ENCODE data around the gene PPFIA1. TPM values are rescaled to one million over a fixed set of nuclear protein-coding genes. Genes with fewer than 3 reads are reported as not detected.

Gene PPFIA1
- total RNA-seq, 1 experiment from 2014 or later = 35.0 TPM

- no peak for DNase-seq
- Histone ChIP-seq H3K36me3 (peaks cover 2% of the 10 kb centered on the region; the same call in 1 of the 2 replicates), H3K27me3 (no peaks in the 10 kb centered on the region), H3K4me1 (no peaks in the 10 kb centered on the region), H3K27ac (no peak overlapping the region), H3K4me3 (no peak overlapping the region), H3K9me3 (replicated peaks) (no peaks in the 10 kb centered on the region)
Observed at GRCh38 chr11:70298243-70298915, 27.9 kb downstream of the PPFIA1 start.

GRCh38 chr11:70299636-70300035, 29.1 kb downstream of the PPFIA1 start:
- Histone ChIP-seq H3K4me3 (no peak overlapping the region), H3K27ac (no peak overlapping the region), H3K4me1 (no peaks in the 10 kb centered on the region), H3K36me3 (peaks cover 2% of the 10 kb centered on the region; the same call in 1 of the 2 replicates), H3K27me3 (no peaks in the 10 kb centered on the region), H3K9me3 (replicated peaks) (no peaks in the 10 kb centered on the region)
- no peak for DNase-seq

DNA sequence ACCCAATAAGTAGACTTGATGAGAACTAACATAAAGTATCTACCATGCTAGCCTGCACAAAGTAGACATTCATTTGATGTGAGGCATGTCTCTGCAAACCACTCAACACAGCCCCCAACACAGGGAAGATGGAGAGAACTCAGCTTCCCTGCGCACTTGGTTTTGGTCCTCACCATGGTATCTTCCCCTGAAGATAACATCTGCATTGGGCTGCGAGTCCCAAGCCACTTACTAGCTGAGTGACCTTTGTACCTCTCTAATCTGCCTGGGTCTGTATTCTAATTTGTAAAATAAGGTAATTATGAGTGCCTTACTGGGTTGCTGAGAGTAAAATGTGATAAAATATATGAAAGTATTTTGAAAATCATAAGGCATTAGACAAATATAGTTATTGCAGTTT, 30.7 kb downstream of the PPFIA1 start:
- no peak for DNase-seq
- Histone ChIP-seq H3K9me3 (replicated peaks) (no peaks in the 10 kb centered on the region), H3K27ac (no peak overlapping the region), H3K36me3 (peaks cover 2% of the 10 kb centered on the region; the same call in 1 of the 2 replicates), H3K4me1 (no peaks in the 10 kb centered on the region), H3K4me3 (no peak overlapping the region), H3K27me3 (no peaks in the 10 kb centered on the region)

DNA sequence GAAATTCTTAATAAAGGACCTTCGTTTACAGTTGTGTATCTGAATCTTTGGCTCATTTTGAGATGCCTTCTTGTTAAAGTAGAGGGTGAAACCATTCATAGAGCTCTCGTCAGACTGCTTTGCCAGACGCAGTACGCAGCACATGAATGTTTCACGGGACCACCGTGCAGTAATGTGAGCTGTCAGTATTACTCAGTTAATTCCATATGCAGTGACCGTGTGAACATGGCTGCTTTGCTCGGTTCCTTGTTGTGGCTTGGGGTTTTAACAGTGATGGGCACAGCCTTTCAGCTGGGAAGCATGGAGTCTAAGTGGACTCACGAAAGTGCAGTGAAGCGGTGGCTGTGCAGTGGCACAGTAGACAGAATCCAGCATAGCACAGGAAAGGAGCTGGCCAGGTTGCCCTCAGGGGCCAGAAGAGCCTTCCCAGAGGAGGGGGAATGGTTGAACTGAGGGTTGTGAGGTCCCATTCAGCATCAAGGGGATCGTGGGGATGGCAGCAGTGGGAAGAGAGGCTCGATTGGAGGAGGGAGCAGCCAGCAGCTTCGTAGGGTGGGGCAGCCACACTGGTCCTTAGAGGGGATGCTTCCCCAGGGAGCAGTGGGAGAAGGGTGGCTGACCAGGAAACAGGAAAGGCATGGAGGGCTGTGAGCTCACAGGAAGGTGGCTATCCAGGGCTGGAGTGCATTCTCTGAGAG, 31.4 kb downstream of the PPFIA1 start:
- H3K9me3 ChIP-seq (replicated peaks) = no peaks in the 10 kb centered on the region
- no peaks in the 10 kb centered on the region for H3K4me1 ChIP-seq
- peaks cover 2% of the 10 kb centered on the region; the same call in 1 of the 2 replicates for H3K36me3 ChIP-seq
- H3K27me3 ChIP-seq = no peaks in the 10 kb centered on the region
- no peak for DNase-seq
- H3K4me3 ChIP-seq = no peak overlapping the region
- no peak overlapping the region for H3K27ac ChIP-seq

- Histone ChIP-seq H3K4me3 (no peak overlapping the region), H3K27me3 (no peaks in the 10 kb centered on the region), H3K27ac (no peak overlapping the region), H3K36me3 (peaks cover 2% of the 10 kb centered on the region; the same call in 1 of the 2 replicates), H3K9me3 (replicated peaks) (no peaks in the 10 kb centered on the region), H3K4me1 (no peaks in the 10 kb centered on the region)
- no peak for DNase-seq
Observed at GRCh38 chr11:70302419-70302752, 31.9 kb downstream of the PPFIA1 start.

- Histone ChIP-seq H3K9me3 (replicated peaks) (no peaks in the 10 kb centered on the region), H3K27me3 (no peaks in the 10 kb centered on the region), H3K27ac (no peak overlapping the region), H3K4me3 (no peak overlapping the region), H3K36me3 (peaks cover 4% of the 10 kb centered on the region; the same call in 1 of the 2 replicates), H3K4me1 (no peaks in the 10 kb centered on the region)
- DNase-seq = no peak
Observed at GRCh38 chr11:70303070-70303469, 32.6 kb downstream of the PPFIA1 start.

DNA sequence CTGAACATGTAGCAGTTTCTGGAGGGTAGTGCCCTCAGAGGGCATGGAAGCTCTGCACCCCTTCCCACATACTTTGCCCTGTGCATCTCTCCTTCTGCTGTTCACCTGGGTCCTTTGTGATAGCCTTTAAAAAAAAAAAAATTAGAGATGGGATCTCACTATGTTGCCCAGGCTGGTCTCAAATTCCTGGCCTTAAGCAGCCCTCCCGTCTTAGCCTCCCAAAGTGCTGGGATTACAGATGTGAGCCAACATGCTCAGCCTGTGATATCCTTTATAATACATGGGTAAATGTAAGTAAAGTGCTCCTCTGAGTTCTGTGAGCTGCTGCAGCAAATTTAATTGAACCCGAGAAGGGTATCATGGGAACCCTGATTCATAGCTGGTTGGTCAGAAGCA, 33.7 kb downstream of the PPFIA1 start:
- no peak for DNase-seq
- no peaks in the 10 kb centered on the region for H3K9me3 ChIP-seq (replicated peaks)
- no peaks in the 10 kb centered on the region for H3K4me1 ChIP-seq
- H3K27me3 ChIP-seq = no peaks in the 10 kb centered on the region
- H3K4me3 ChIP-seq = no peak overlapping the region
- peaks cover 4% of the 10 kb centered on the region; the same call in 1 of the 2 replicates for H3K36me3 ChIP-seq
- H3K27ac ChIP-seq = no peak overlapping the region

DNA sequence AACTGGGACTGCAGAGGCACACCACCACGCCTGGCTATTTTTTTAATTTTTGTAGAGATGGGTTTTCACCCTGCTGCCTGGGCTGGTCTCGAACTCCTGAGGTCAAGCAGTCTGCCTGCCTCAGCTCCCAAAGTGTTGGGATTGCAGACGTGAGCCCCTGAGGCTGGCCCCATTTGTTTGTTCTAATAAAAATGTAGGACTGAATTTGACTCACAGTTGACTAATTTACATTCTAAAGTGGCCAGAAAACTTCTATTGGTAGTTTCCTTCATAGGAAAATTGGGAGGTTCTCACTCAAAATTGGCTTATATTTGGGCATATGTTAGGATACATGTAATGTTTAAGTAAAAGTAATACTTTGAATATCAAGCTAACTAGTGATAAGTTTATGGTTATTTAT, 35.0 kb downstream of the PPFIA1 start:
- H3K4me1 ChIP-seq = no peaks in the 10 kb centered on the region
- H3K27ac ChIP-seq = no peak overlapping the region
- 0 out of 2 replicates have a peak, but pooled peaks cover 4% of the 10 kb centered on the region for H3K36me3 ChIP-seq
- no peaks in the 10 kb centered on the region for H3K9me3 ChIP-seq (replicated peaks)
- no peak for DNase-seq
- H3K4me3 ChIP-seq = no peak overlapping the region
- H3K27me3 ChIP-seq = no peaks in the 10 kb centered on the region

DNA sequence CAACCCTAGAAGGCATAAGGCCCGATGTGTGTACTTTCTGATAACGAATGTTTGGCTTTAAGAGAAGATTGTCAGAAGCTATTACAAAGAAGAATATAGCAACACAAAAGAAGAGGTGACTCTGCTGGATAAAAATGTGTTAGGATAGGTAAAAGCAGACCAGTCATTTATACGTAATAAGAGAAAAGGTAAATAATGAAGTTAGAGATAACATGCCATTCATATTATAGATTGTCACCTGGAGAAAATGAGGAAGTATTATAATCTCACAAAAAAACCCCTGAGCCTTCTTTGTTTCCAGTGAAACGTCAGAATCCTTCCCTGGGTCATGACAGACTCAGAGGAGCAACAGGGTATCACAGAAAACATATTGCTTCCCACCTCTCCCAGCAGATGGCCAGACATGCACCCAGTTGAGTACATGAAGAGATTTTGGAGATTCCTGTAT, 36.1 kb downstream of the PPFIA1 start:
- no peaks in the 10 kb centered on the region for H3K4me1 ChIP-seq
- H3K27ac ChIP-seq = no peak overlapping the region
- 0 out of 2 replicates have a peak, but pooled peaks cover 2% of the 10 kb centered on the region for H3K36me3 ChIP-seq
- no peak for DNase-seq
- H3K4me3 ChIP-seq = no peak overlapping the region
- no peaks in the 10 kb centered on the region for H3K27me3 ChIP-seq
- no peaks in the 10 kb centered on the region for H3K9me3 ChIP-seq (replicated peaks)

DNA sequence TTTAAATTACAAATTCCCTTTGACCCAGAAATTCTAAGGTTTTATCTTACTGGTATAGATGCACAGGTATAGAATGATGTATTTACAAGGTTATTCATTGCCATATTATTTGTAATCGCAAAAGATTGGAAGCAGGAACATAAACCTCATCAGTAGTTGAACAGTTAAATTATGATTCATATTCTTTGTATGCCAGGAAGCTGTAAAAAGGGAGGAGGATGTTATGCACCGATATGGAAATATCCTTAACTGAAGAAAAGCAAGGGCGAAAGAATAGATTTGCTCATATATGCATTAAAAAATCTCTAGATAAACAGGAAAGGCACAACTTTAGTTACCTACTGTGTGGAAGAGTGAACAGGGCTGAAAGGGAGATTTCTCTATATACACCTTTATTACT, 36.7 kb downstream of the PPFIA1 start:
- Histone ChIP-seq H3K4me1 (no peaks in the 10 kb centered on the region), H3K4me3 (no peak overlapping the region), H3K9me3 (replicated peaks) (no peaks in the 10 kb centered on the region), H3K36me3 (0 out of 2 replicates have a peak, but pooled peaks cover 2% of the 10 kb centered on the region), H3K27ac (no peak overlapping the region), H3K27me3 (no peaks in the 10 kb centered on the region)
- no peak for DNase-seq

DNA sequence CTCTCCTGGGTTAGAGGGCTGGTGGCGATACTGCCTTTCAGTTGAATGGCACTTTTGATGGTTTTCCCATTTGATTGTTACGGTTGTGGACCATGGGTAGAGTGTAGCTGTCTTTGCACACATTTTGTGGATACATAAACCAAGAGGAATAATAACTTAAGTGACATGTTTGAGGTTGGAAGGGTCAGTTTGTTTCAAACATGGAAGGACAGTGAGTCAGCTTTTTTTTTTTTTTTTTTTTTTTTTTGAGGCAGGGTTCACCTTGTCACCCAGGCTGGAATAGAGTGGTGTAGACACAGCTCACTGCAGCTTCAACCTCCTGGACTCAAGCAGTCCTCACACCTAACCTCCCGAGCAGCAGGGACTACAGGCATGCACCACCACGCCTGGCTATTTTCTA, 41.1 kb downstream of the PPFIA1 start:
- no peaks in the 10 kb centered on the region for H3K9me3 ChIP-seq (replicated peaks)
- no peak for DNase-seq
- H3K4me3 ChIP-seq = no peak overlapping the region
- H3K4me1 ChIP-seq = no peaks in the 10 kb centered on the region
- no peaks in the 10 kb centered on the region for H3K27me3 ChIP-seq
- H3K27ac ChIP-seq = no peak overlapping the region
- 0 out of 2 replicates have a peak, but pooled peaks cover 2% of the 10 kb centered on the region for H3K36me3 ChIP-seq

- H3K27me3 ChIP-seq = no peaks in the 10 kb centered on the region
- no peak for DNase-seq
- no peak overlapping the region for H3K4me3 ChIP-seq
- no peaks in the 10 kb centered on the region for H3K4me1 ChIP-seq
- 0 out of 2 replicates have a peak, but pooled peaks cover 2% of the 10 kb centered on the region for H3K36me3 ChIP-seq
- H3K27ac ChIP-seq = no peak overlapping the region
- no peaks in the 10 kb centered on the region for H3K9me3 ChIP-seq (replicated peaks)
Observed at GRCh38 chr11:70312401-70313357, 42.2 kb downstream of the PPFIA1 start.

- Histone ChIP-seq H3K4me1 (no peaks in the 10 kb centered on the region), H3K27ac (no peak overlapping the region), H3K9me3 (replicated peaks) (no peaks in the 10 kb centered on the region), H3K36me3 (no peaks in the 10 kb centered on the region), H3K27me3 (no peaks in the 10 kb centered on the region), H3K4me3 (no peak overlapping the region)
- DNase-seq = no peak
Observed at GRCh38 chr11:70313945-70314344, 43.5 kb downstream of the PPFIA1 start.

GRCh38 chr11:70314730-70315129, 44.2 kb downstream of the PPFIA1 start:
- no peak overlapping the region for H3K4me3 ChIP-seq
- H3K4me1 ChIP-seq = no peaks in the 10 kb centered on the region
- H3K27me3 ChIP-seq = no peaks in the 10 kb centered on the region
- no peak overlapping the region for H3K27ac ChIP-seq
- no peak for DNase-seq
- H3K36me3 ChIP-seq = no peaks in the 10 kb centered on the region
- no peaks in the 10 kb centered on the region for H3K9me3 ChIP-seq (replicated peaks)

DNA sequence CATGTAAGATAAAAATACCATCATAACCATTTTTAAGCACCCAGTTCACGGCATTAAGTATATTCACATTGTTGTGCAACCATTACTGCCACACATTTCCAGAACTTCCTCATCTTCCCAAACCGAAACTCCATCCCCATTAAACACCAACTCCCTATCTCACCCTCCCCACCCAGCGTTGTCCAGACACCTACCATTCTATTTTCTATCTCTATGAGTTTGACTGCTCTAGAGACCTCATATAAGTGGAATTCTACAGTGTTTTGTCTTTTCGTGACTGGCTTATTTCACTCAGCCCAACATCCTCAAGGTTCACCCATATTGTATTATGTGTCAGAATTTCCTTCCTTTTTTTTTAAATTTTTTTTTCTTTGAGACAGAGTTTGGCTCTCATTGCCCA, 45.2 kb downstream of the PPFIA1 start:
- Histone ChIP-seq H3K27ac (no peak overlapping the region), H3K27me3 (no peaks in the 10 kb centered on the region), H3K4me3 (no peak overlapping the region), H3K4me1 (no peaks in the 10 kb centered on the region), H3K36me3 (no peaks in the 10 kb centered on the region), H3K9me3 (replicated peaks) (no peaks in the 10 kb centered on the region)
- no peak for DNase-seq
